ENCODE data around the gene FGD1. TPM values are rescaled to one million over a fixed set of nuclear protein-coding genes. Genes with fewer than 3 reads are reported as not detected.

Gene FGD1
- total RNA-seq, 3 donors from 2014 or later: 2.6 to 3.7 (median 3.3) TPM

DNA sequence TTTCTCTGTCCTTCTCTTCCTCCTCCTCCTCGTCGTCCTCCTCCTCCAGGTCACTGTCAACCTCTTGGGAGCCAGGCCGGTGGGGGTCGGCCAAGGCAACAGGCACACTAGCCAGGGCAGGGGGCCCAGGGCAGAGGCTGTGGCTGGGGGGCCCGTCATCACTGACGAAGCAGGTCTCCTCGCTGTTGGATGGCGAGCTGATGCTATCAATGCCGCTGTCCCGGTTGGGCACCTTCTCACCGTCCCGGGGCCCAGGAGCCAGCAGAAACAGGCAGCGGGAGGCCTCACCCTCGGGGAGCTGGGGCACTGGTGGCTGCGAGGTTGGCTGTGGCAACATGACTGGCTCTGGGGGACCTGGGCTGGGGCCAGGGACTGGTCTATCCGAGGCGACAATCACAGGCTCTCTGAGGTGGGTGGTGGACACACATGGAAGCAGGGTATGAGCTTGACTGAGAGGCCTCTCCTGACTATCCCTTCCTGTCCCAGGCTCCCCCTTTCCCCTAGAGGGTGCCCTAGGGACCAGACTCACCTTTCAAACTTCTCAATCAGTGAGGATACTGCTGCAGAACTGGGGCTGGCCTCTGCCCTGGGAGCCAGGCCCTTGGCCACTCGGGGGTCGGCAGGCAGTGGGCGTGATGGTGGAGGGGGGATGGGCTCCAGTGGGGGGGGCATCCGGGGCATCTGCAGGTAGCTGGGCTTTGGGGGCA lies 25.8 kb downstream of the FGD1 start:
- Histone ChIP-seq H3K4me1 (no peaks in the 10 kb centered on the region), H3K36me3 (no peaks in the 10 kb centered on the region), H3K4me3 (no peak overlapping the region), H3K27ac (no peak overlapping the region), H3K27me3 (peaks cover 0 to 30% of the 10 kb centered on the region in 2 donors), H3K9me3 (no peaks in the 10 kb centered on the region)
- DNase-seq (ENCODE audit: low spot score in 2 of 2): no peak
- intact Hi-C loops (cut with DNase I; ENCODE audit: low total_unique reads): no loop called here
- TF ChIP-seq POLR2AphosphoS5 (IDR thresholded peaks at IDR 0.05) (no peak), POLR2A (IDR thresholded peaks at IDR 0.05) (no peak)
- TF ChIP-seq, protein P1, sequence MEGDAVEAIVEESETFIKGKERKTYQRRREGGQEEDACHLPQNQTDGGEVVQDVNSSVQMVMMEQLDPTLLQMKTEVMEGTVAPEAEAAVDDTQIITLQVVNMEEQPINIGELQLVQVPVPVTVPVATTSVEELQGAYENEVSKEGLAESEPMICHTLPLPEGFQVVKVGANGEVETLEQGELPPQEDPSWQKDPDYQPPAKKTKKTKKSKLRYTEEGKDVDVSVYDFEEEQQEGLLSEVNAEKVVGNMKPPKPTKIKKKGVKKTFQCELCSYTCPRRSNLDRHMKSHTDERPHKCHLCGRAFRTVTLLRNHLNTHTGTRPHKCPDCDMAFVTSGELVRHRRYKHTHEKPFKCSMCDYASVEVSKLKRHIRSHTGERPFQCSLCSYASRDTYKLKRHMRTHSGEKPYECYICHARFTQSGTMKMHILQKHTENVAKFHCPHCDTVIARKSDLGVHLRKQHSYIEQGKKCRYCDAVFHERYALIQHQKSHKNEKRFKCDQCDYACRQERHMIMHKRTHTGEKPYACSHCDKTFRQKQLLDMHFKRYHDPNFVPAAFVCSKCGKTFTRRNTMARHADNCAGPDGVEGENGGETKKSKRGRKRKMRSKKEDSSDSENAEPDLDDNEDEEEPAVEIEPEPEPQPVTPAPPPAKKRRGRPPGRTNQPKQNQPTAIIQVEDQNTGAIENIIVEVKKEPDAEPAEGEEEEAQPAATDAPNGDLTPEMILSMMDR (IDR thresholded peaks at IDR 0.05): no peak

DNA sequence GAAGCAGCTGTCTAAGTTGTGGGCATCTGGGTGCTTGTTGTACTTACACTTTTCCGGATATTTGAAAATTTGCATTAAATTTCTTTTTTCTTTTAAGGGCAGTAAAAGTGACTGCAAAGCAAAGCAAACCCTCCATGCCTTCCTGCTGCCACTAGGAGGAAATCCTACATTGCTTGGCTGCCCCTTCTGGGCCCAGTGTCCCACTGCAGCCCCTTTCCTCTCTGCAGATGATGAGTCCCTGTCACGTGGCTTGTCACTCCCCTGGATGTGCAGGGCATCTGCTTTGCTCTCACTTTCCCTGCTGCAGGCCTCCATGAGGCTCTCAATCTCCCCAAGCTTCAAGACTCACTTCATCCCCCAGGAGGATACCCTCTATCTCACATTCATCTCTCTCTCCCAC lies 43.1 kb downstream of the FGD1 start:
- TF ChIP-seq POLR2AphosphoS5 (IDR thresholded peaks at IDR 0.05): no peak
- TF ChIP-seq POLR2A (IDR thresholded peaks at IDR 0.05): no peak
- TF ChIP-seq, protein P1 (IDR thresholded peaks at IDR 0.05): no peak
- Histone ChIP-seq H3K27me3 (peaks cover 0 to 13% of the 10 kb centered on the region in 2 donors), H3K4me1 (no peaks in the 10 kb centered on the region), H3K4me3 (no peak overlapping the region), H3K36me3 (no peaks in the 10 kb centered on the region), H3K9me3 (no peaks in the 10 kb centered on the region), H3K27ac (no peak overlapping the region)
- no peak for DNase-seq (ENCODE audit: low spot score in 2 of 2)
- intact Hi-C loops (cut with DNase I; ENCODE audit: low total_unique reads): no loop called here

DNA sequence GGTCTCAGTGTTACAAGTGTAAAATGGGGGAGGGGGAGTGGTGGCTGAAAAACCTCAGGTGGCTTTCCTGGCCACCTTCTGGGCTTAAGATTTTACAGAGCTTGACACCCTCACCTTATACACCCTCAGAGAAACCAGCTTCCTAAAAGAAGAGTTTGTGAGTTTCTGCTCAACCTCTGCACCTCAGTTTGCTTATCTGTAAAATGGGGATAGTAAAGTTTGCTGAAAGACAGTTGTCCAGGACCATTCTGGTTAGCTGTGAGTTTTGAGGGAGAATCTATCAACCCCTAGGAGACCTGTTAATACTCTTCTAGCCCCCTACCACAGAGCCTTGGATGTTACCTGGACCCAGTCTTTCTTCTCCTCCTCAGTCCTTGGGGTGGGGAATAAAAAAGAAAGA lies 46.1 kb downstream of the FGD1 start:
- DNase-seq (ENCODE audit: low spot score in 2 of 2): no peak
- TF ChIP-seq, protein P1 (IDR thresholded peaks at IDR 0.05): no peak
- no peak for TF ChIP-seq POLR2AphosphoS5 (IDR thresholded peaks at IDR 0.05)
- no peak for TF ChIP-seq POLR2A (IDR thresholded peaks at IDR 0.05)
- intact Hi-C loops (cut with DNase I; ENCODE audit: low total_unique reads): no loop called here
- Histone ChIP-seq H3K36me3 (no peaks in the 10 kb centered on the region), H3K4me1 (no peaks in the 10 kb centered on the region), H3K9me3 (no peaks in the 10 kb centered on the region), H3K27me3 (peaks cover 0 to 13% of the 10 kb centered on the region in 2 donors), H3K4me3 (no peak overlapping the region), H3K27ac (no peak overlapping the region)

DNA sequence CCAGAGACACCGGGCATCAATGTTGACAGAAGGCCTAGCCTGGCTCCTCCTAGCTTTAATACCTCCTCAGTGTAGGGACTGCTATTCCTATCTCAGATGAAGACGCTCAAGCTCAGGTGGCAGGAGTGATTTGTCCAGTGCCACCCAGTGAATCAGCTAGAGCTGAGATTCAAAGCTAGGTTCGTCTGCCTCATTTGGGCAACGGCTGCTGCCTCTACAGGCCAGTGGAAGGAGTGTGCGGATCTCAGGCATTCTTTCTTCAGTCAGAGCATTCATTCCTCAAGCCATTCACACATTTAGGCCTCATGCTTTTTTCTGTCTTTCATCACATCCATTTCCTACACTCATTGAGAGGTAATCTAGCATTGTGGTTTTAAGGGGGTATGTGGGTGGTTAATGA lies 48.6 kb downstream of the FGD1 start:
- no peaks in the 10 kb centered on the region for H3K36me3 ChIP-seq
- no peak for DNase-seq (ENCODE audit: low spot score in 2 of 2)
- intact Hi-C loops (cut with DNase I; ENCODE audit: low total_unique reads): no loop called here
- H3K9me3 ChIP-seq: no peaks in the 10 kb centered on the region
- H3K4me1 ChIP-seq: no peaks in the 10 kb centered on the region
- no peak overlapping the region for H3K27ac ChIP-seq
- H3K27me3 ChIP-seq: peaks cover 0 to 13% of the 10 kb centered on the region in 2 donors
- TF ChIP-seq POLR2AphosphoS5 (IDR thresholded peaks at IDR 0.05): no peak
- TF ChIP-seq, protein P1 (IDR thresholded peaks at IDR 0.05): no peak
- TF ChIP-seq POLR2A (IDR thresholded peaks at IDR 0.05): no peak
- no peak overlapping the region for H3K4me3 ChIP-seq

DNA sequence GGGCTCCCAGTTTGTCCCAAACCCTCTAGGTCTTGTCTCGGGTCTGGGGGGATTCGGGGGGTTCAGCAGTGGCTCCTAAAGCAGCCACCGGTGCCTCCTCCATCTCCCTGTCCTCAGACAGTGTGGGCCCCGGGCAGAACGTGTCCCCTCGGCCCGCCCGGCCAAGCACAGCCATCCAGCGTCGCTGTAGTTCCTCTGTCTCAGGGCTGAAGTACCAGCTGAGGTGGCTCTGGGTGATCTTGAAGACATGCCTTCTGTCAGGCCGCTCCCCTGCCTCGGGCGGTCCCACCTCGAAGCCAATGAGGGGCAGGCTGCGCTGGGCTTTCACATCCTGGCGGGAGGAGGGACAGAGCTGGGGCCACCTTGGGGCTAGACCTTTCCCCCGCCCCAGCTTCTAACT lies 50.0 kb downstream of the FGD1 start:
- DNase-seq (ENCODE audit: low spot score in 2 of 2): no peak
- no peaks in the 10 kb centered on the region for H3K4me1 ChIP-seq
- peaks cover 0 to 12% of the 10 kb centered on the region in 2 donors for H3K27me3 ChIP-seq
- TF ChIP-seq POLR2AphosphoS5 (IDR thresholded peaks at IDR 0.05): no peak
- TF ChIP-seq POLR2A (IDR thresholded peaks at IDR 0.05): no peak
- no peaks in the 10 kb centered on the region for H3K36me3 ChIP-seq
- no peak overlapping the region for H3K27ac ChIP-seq
- H3K9me3 ChIP-seq: no peaks in the 10 kb centered on the region
- intact Hi-C loops (cut with DNase I; ENCODE audit: low total_unique reads): no loop called here
- H3K4me3 ChIP-seq: no peak overlapping the region
